Mesothelial cell of epicardium (in vitro differentiated cells): Measurements from ENCODE around the gene LTB4R. TPM values are rescaled to one million over a fixed set of nuclear protein-coding genes. Genes with fewer than 3 reads are reported as not detected.
A peak's percentile ranks its signal among the peaks of the same experiment; 100 is the strongest.
"Not testable (repeated sequence)": the region's sequence is repeated elsewhere in the genome, so short reads cannot be mapped to it uniquely, and the experiment has no call there.

Experiments used
- DNase-seq, 2 experiments: peaks; one replicate each; pipeline ENCODE4 v3.0.0; 2021; ENCODE audit warnings: low spot score in 2 of 2; ENCODE audit not compliant: unreplicated experiment in 2 of 2
- H3K27ac Mint-ChIP-seq: 2 replicates; pipeline ENCODE4 v1.8.0; 2021; ENCODE audit warnings: mixed read lengths
- H3K27me3 Mint-ChIP-seq: 2 replicates; pipeline ENCODE4 v1.8.0; 2021; ENCODE audit warnings: low read depth, mixed read lengths
- H3K36me3 Mint-ChIP-seq: 2 replicates; pipeline ENCODE4 v1.8.0; 2021; ENCODE audit warnings: mixed read lengths
- H3K4me1 Mint-ChIP-seq: 2 replicates; pipeline ENCODE4 v1.8.0; 2021; ENCODE audit warnings: mixed read lengths
- H3K4me3 Mint-ChIP-seq: 2 replicates; pipeline ENCODE4 v1.8.0; 2021; ENCODE audit warnings: mild to moderate bottlenecking, moderate library complexity, mixed read lengths
- H3K9me3 Mint-ChIP-seq: 2 replicates; pipeline ENCODE4 v1.8.0; 2021; ENCODE audit warnings: mixed read lengths
- CTCF ChIP-seq: fragments of 200-600 bp; sonication (generic); IDR thresholded peaks from one replicate; pipeline ENCODE4 v1.5.0; 2021; ENCODE audit warnings: antibody characterized with exemption; ENCODE audit not compliant: unreplicated experiment
- total RNA-seq: library from RNA; stranded (reverse); gene quantifications from 3 replicates; pipeline ENCODE4 v1.2.1, GENCODE V29; 2021

Gene LTB4R
- total RNA-seq, 1 donor from 2014 or later = 11.8 TPM

- H3K4me3 Mint-ChIP-seq = no peak overlapping the region
- H3K27ac Mint-ChIP-seq = no peak overlapping the region
- H3K27me3 Mint-ChIP-seq = peaks cover 3% of the 10 kb centered on the region
- peaks cover 5% of the 10 kb centered on the region for H3K4me1 Mint-ChIP-seq
- no peak for DNase-seq
- no peaks in the 10 kb centered on the region for H3K9me3 Mint-ChIP-seq
- H3K36me3 Mint-ChIP-seq = no peaks in the 10 kb centered on the region
- TF ChIP-seq CTCF = no peak
Measured at GRCh38 chr14:24325041-24325530, 13.8 kb downstream of the LTB4R start.

- H3K9me3 Mint-ChIP-seq = no peaks in the 10 kb centered on the region
- peaks cover 4% of the 10 kb centered on the region for H3K27me3 Mint-ChIP-seq
- H3K4me1 Mint-ChIP-seq = peaks cover 5% of the 10 kb centered on the region
- no peak overlapping the region for H3K4me3 Mint-ChIP-seq
- H3K36me3 Mint-ChIP-seq = no peaks in the 10 kb centered on the region
- no peak for TF ChIP-seq CTCF
- DNase-seq = no peak
- H3K27ac Mint-ChIP-seq = no peak overlapping the region
Measured at GRCh38 chr14:24325963-24326362, 14.7 kb downstream of the LTB4R start.

GRCh38 chr14:24327303-24327702, 16.0 kb downstream of the LTB4R start:
- TF ChIP-seq CTCF = no peak
- H3K4me3 Mint-ChIP-seq = no peak overlapping the region

GRCh38 chr14:24327914-24328313, 16.6 kb downstream of the LTB4R start:
- H3K9me3 Mint-ChIP-seq, H3K4me3 Mint-ChIP-seq, H3K4me1 Mint-ChIP-seq, H3K27ac Mint-ChIP-seq, H3K36me3 Mint-ChIP-seq: not testable (repeated sequence)
- peak; percentile 42 for TF ChIP-seq CTCF
- H3K27me3 Mint-ChIP-seq = peaks cover 20% of the 10 kb centered on the region
- peak in 1 of 2 experiments; percentile 47 for DNase-seq

More at GRCh38 chr14:24327303-24327702, 16.0 kb downstream of the LTB4R start:
- Mint-ChIP-seq H3K4me1 (peaks cover 4% of the 10 kb centered on the region), H3K27ac (no peak overlapping the region), H3K9me3 (no peaks in the 10 kb centered on the region), H3K27me3 (peaks cover 14% of the 10 kb centered on the region), H3K36me3 (no peaks in the 10 kb centered on the region)
- no peak for DNase-seq

GRCh38 chr14:24329073-24329663, 17.9 kb downstream of the LTB4R start:
- peaks cover 33% of the 10 kb centered on the region for H3K27me3 Mint-ChIP-seq
- H3K9me3 Mint-ChIP-seq = no peaks in the 10 kb centered on the region
- DNase-seq = no peak
- H3K27ac Mint-ChIP-seq = no peak overlapping the region
- H3K36me3 Mint-ChIP-seq = no peaks in the 10 kb centered on the region
- no peak for TF ChIP-seq CTCF
- peaks cover 11% of the 10 kb centered on the region for H3K4me1 Mint-ChIP-seq
- no peak overlapping the region for H3K4me3 Mint-ChIP-seq
